Midbrain (tissue), 1 donor: ENCODE measurements around the gene NRXN3.

Experiments
- DNase-seq: peaks from one replicate; lab custom pipeline; 2025; lab: John Stamatoyannopoulos, UW

NRXN3 gene

DNA sequence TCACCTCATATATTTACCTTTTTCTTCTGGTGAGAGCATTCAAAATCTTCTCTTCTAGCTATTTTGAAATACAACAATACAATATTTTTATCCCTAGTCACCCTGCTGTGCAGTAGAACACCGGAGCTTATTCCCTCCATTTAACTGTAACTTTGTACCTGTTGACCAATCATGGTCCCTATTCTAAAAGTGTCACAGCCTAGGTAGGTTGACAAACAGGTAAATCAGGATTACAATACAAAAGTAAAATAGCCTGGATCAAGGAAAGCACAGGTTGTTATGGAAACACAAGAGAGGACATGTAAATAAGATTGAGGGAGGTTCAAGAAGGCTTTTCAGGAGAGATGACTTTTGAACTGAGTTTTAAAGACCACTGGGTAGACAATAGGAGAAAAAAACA lies 1370.2 kb downstream of the NRXN3 start:
- DNase-seq = no peak

DNA sequence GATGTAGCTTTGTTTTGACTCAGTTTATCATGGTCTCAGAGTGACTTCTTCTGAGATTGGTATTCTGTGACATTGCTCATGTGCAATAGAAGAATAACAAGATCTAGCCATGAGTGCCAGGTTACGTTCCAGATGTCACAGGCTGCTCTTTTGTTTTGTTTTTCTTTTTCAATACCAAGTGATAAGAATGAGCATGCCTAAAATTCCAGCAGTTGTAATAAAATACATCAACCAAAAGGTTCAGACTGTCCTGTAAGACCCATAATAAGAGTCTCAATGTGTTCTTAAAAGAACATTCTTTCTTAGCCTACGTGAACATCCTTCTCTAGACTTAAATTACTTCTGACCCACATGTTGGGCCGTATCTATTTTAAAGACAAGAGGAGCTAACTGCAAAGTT lies 1371.9 kb downstream of the NRXN3 start:
- no peak for DNase-seq

DNA sequence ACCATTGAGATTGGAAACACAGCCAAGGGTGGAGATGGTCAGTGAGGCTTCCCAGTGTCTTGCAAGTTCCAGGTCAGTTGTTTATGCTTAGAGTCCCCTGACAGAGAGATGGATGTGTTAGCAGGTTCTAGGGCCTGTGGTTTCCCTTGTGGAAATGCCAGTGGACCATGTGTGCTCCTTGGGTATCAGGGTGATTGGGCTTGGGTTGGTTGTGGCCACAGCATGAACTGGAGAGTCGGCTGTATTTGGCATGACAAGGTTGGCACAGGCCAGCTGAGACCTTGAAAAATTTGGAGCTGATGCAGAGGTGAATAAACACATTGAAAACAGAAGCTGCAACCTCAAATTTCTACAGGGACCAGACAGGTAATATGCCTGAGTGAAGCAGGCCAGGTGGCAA lies 1373.2 kb downstream of the NRXN3 start:
- DNase-seq = no peak

DNA sequence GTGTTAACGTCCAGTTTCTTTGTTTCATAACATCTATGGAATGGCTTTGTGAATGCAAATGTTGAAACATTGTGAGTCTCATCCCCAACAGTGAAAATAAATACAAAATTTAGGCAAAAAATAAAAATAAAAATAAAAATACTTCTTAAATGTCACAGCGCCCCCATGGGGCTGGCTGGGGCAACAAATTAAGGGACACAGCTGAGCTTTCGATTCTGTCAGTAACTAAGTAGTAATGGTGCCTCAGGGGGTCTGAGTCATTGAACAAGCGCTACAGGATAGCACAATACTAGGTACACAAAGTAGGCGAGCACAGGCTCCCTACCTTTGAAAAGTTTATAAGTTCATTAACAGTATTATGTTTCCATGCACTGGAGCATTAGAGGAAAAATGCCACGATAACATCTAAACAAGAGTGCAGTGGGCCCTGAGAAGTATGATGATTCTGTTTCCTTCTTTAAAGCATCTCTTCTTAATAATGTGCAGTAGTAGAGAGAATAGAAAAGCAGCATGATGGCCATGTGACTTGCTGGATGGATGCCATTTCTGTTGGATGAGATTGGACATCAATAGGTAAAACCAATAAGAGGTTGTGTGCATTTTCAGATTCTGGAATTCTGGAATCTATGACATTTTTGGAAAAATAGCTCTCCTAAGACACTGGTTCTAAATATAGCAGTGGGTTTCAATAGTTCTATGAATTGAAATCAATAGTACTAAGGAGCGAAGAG lies 1374.0 kb downstream of the NRXN3 start:
- no peak for DNase-seq

DNA sequence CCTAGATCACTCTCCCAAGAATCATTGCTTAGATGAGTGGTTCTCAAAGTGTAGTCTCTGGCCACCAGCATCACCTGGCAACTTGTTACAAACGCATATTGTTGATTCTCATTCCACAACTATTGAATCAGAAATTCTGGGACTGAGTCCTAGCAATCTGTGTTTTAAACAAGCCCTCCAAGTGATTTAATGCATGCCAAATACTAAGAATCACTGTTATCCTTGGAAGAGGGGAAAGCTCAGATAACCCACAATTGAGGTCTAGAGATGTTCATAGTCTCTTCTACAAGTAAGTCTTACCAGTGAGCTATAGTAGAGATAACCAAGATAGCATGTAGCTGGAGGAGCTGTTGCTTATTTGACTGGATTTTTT lies 1374.5 kb downstream of the NRXN3 start:
- DNase-seq = no peak

DNA sequence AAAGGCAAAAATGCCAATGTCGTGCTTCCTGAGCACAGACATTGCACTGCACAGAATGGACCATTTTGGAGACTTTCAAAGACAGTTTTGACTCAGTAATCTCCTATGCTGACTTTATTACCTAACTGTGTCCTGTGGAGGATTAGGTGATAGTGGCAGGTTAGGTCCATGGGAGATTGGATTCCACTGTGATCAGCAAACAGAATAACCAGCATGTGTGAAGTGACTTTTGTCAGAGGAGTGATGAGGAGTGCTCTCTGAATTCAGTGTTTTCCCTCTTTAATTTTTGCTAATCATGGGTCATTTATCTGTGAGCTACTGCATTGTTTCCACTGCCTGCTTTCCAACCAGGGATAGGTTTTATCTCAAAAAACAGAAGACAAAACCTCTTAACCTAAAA lies 1378.7 kb downstream of the NRXN3 start:
- no peak for DNase-seq

DNA sequence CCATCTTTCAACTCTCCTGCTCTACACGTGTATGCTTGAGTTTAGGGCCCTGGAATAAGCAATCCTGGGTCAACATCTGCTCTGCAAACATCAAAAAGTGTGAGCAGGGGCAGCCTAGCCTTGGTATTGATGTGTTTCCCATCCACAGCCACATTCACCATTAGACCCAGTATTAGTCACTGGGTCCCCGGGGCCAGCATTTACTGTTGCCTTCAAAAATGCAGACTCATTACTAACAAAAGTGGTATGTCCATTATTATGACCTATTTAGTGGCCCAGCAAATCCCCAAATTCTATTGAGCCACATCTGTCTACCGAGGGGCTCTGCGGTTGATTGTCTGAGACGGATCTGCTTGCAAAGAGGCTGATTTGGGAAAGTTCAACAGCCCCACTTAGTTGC lies 1379.3 kb downstream of the NRXN3 start:
- no peak for DNase-seq

DNA sequence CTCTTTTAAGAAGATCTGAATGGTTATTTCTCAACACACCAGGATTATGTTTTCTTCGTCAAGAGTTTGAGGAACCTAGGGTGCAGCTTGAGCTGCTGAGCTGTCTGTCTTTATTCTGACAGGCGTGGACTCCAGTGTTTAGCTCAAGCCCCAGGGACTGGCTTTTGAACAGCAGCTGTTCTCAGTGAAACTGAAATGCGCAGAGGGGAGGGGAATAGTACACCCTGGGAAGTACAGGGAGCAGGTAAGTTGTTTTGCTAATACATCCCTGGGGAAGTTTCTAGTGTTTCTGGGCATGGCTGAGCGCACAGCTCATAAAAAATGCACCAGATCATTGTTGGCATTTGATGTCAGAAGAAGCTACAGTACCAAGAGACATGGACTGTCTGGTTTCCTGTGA lies 1381.3 kb downstream of the NRXN3 start:
- DNase-seq = no peak

DNA sequence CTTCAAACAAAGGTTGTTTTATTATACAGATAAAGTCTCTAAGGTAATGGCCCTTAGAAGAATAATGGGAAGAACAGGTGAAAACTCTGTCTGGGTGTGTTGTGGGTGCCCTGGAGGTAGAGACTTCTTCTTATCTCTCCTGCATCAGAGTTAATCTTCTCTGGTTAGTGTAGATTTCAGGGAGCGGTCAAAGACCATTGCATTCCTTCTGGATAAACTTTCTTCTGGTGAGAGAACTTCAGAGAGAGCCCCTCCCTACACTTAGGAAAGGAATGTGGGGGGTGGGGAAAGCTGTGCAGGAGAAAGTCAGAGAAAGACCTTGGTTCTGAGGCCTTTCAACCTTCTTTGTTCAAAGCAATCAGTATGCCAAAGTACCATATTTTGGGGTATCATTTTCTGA lies 1382.6 kb downstream of the NRXN3 start:
- no peak for DNase-seq

DNA sequence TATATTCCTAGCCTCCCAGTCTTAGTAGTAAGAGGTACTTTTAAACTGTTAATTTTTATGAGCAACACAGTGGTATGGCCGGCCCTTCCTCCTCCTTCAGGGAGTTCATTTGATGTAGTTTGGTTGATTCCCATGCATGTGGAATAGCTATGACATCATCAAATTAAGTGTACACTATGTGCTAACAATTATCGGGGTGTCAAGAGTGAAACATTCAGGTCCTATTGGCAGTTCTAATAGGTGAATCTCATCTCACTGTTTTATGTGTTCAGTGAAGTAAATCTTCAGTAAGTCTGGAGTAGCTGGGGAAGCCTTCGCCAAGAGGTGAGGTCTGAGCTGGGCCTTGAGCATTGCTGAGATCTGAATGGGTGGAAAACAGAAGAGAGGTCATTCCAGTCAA lies 1384.6 kb downstream of the NRXN3 start:
- DNase-seq = no peak

DNA sequence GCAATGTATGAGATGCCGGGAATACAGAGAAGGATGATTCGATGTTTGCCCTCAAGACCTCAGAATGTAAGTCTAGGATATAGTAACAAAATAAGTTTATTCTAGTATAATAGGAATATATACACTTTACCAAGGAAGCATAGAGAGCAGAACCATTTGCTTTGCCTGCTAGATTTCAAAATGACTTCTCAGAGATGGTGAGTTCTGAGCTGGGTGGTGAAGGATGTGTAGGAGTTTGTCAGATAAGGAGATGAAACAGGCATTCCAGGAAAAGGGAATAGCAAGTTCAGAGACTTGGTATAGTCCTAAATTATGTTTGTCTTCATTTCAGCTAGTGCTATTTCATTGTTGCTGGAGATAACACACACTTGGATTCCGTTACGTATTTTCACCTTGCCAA lies 1385.3 kb downstream of the NRXN3 start:
- no peak for DNase-seq

DNA sequence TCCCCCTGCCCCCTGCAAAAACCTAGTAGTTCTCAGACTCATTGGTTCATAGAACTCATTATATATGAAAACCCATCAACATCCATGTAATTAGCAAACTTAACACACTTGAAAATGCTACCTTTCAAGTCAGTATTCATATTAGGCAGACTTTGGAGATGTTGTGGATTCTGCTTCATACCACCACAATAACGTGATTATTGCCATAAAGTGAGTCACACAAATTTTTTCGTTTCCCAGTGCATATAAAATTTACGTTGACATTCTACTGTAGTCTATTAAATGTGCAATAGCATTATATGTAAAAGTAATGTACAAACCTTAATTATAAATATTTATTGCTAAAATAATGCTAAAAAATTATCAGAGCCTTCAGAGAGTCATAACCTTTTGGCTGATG lies 1387.1 kb downstream of the NRXN3 start:
- no peak for DNase-seq

DNA sequence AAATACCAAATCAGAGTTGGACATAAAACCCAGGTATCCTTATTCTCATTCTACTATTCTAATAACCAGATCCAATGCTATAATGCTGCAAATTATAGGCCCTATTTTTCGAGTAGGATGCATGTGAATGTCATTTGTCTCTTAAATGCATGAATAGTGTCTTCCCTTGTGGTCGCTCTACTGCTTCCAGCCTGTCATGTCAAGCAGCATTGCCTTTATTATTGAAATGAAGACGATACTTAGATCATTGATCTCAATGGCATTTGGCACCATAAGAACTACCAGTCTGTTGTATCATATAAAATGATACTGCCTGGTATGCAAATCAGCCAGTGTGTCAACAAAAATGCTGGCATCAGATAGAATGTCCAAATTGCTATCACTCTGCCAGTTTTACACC lies 1392.0 kb downstream of the NRXN3 start:
- no peak for DNase-seq

DNA sequence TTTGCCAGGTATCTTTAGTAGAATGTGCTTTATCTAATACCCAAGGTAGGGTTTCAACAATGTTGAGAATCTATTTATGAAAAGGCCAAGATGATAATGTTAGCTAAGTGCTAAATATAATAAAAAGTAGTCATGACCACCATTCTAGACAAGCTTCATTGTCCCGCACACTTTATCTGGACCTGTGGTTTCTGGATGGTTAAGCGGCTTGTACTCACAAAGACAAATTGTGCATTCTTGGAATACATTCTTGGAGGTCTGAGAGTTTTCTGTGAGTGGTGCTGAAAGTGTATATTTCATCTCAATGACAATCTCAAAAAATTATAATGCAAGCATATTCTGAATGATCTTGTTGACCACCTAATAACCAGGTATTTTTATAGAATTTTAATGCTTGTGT lies 1394.2 kb downstream of the NRXN3 start:
- no peak for DNase-seq

DNA sequence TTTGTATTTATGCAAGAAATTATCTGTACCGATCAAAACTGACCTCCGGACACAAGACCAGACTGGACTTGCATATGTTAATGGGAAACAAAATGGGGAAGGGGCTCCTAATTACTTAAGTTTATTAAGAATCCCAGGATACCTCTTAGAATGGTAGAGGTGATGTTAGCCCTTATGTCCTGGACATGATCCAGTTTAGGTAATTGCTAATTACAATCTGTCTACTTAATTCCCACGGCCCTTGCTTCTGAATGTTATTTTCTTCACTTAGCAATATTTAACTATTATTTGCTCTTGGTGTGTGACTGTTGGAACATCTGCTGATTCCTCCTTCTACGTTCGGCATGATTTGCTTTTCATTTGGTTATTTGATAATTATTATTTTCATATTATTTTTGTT lies 1397.1 kb downstream of the NRXN3 start:
- DNase-seq = no peak

DNA sequence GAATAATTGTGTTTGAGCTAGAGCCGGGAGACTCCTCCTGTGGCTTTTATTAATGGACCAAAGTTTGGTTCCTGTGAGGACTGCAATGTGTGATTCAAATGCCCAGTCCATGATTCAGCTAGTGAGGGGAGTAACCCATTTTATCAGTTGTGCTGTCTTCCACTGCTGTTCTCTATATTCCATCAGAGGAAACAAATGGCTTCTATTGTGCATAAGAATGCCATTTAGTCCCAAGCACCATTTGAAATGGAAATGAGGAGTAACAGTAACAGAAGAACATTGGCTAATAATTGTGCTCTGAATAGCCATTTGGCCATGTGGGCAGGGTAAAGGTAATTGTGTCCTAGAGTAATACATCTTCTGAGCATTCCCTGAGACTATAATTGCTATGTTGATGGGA lies 1398.4 kb downstream of the NRXN3 start:
- DNase-seq = peak; percentile 53

DNA sequence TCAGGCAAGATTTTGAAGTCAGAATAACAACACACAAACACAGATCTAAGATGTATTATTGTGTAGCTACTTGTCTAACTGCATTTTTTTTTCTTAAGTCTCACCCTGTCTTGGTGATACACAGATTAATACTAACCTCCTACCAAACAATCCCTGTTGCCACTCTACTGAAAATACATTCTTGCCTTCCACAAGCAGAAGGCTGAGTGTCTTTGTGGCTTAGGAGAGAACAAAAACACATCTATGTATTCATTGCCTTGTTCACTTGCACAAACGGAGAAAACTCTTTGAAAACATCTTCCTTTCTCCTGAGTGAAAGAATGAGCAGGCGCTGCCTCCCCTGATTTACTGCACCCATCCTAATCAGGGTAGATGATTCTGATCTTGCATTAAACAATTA lies 1398.9 kb downstream of the NRXN3 start:
- no peak for DNase-seq

DNA sequence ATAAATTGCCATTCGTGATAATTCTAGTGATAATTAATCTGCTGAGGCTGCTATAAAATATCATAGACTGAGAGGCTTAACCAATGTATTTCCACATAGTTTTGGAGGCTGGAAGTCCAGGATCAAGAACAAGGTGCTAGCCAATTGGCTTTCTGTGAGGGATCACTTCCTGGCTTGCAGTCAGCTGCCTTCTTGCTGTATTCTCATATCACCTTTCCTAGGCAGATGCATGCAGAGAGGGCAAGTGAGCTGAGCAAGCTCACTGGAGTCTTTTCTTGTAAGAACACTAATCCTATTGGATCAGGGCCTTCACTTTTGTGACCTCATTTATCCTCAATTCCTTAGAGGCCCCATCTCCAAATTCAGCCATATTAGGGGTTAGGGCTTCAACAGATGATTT lies 1400.5 kb downstream of the NRXN3 start:
- no peak for DNase-seq

DNA sequence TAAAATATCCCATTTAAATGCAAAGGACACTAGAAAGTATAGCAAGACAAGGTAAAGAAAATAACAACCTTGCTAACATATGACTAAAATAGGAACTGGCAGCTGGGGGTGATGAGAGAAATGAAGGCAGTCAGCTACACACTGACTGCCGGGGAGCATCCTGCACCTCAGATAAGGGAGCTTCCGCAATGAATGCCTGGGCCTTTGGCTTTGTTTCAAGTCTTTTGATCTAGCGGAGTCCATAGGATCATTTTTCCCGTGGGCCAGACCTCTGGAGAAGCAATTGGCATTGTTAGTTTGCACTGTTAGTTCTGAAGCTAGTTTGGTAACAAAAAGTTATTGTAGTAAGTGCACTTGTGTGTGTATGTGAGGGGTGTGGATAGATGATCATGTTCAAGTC lies 1401.2 kb downstream of the NRXN3 start:
- DNase-seq = no peak

DNA sequence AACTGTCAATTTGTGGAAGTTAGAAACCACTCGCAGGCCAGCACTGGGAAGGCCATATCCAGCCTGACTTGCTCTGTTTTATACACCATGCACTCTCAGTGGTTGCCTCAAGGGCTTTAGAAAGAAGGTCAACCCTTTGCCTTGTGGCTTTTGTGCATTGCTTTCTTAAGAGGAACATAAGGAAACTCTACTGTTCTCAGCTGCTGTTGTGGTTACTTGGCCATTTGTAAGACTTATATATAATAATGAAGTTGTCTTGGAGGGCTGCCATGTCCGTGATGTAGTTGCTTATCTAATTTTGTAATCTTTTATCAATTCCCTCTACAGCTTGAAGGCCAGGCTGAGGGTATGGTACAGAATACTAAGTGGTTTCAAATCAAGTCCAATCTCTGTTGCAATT lies 1403.3 kb downstream of the NRXN3 start:
- DNase-seq = no peak

DNA sequence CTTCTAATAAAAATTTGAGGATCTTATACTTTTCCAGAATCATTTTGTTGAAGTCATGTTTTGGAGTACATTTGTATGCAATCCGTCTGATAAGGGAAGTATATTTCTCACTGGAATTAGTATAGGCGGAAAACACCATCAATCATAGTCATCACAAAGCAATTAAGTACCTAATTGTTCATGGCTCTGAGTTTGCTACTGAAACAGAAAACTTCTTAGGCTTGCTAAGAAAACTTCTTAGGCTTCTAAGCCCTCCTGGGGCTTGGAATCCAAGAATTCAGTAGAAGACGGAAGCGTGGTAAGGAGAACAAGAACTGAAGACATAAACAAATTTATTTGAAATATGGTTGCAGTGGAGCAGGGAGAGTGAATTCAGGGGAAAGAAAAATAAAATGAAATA lies 1404.9 kb downstream of the NRXN3 start:
- no peak for DNase-seq

DNA sequence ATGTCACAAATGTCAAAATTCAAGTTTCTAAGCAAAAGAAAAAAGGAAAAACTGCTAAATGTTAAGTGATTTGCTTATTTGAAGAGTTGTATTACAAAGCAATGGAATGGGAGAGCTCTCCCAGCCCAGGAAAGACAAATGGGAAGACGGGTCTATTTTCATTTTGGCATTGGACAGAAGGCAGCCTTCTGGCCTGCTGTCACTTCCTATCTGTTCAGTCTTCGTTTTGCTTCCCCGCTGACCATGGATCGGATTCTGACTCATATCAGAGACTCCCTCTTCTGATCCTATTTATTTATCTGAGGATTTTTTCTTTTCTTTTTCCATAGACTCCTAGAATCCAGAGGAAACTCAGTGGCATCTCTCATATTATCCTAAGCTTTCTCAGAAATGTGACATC lies 1406.3 kb downstream of the NRXN3 start:
- no peak for DNase-seq

DNA sequence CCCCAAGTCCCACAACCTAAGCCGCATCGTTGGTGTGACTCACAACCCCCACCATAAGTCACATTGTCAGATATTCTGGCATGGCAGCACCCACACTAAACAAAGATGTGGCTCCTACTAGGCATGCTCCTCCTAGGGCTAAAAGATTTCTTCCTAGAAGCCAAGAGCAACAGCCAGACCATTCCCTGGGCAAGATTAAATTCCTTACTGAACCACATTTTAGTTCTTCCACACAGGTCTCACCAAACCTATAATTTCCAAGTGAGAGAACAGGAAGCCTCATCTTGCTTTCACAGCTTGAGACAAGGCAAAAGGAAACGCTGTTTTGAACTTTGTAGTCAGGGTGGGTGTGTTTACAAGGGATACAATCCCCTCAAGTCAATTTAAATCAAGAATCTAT lies 1408.3 kb downstream of the NRXN3 start:
- no peak for DNase-seq

DNA sequence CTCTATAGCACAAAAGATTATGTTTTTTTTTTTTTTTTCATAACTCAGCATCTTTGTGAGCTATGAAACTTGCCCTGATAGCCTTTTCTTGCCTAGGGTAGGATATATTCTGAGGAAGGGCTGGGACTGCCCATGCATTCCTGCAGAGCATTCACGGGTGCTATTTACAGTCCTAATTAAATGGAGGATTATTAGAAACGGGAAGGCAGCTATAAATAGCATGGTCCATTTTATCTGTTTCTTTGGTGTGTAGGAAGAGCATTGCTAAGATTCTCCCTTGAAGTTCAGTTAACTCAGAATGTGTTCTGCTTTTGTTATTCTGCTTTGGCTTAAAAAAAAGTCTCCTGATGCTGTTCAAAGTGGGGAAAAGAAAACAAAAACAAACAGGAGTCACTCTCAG lies 1410.2 kb downstream of the NRXN3 start:
- no peak for DNase-seq

DNA sequence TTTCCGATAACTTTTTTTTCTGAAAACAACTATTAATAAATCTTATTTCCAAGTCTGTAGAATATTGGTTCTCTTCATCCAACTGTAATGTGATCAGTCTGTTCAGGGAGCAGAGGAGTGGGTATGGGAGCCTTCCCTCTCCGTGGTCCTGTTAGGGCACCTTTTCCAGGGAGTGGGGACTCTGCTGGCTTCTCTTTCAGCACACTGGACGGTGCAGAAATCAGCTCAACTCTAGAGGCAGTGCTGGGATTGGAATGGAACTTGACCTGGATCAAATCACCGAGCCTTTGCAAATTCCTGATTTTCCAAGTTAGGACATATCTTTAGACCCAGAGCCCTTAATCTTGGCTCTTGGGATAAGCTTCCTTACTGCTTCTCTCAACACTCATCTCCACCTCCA lies 1410.7 kb downstream of the NRXN3 start:
- no peak for DNase-seq
